Right atrium auricular region (tissue), 2 donors: ENCODE measurements around the gene ATPAF1. TPM values are rescaled to one million over a fixed set of nuclear protein-coding genes. Genes with fewer than 3 reads are reported as not detected.
"Not testable (repeated sequence)": the region's sequence is repeated elsewhere in the genome, so short reads cannot be mapped to it uniquely, and the experiment has no call there.

Experiments used
- DNase-seq: peaks from one replicate; pipeline ENCODE4 v3.0.0-alpha.2; 2019; ENCODE audit warnings: low spot score
- H3K27ac ChIP-seq, 2 donors: fragments of 200-600 bp; sonication (generic); 1 replicate in 1 of 2; 2 replicates in 1 of 2; pipeline ENCODE4 v1.5.1; 2016 to 2019
- H3K27me3 ChIP-seq, 2 donors: fragments of 200-600 bp; sonication (generic); one replicate each; pipeline versions ENCODE4 v1.5.1 to v1.6.0; 2017 to 2019
- H3K36me3 ChIP-seq: fragments of 200-600 bp; sonication (generic); one replicate; pipeline ENCODE4 v1.5.1; 2016
- H3K4me1 ChIP-seq, 2 donors: fragments of 200-600 bp; sonication (generic); one replicate each; pipeline versions ENCODE4 v1.5.1 to v1.6.0; 2017 to 2019
- H3K4me3 ChIP-seq, 2 donors: fragments of 200-600 bp; sonication (generic); 1 replicate in 1 of 2; 2 replicates in 1 of 2; pipeline ENCODE4 v1.5.1; 2017 to 2019; ENCODE audit warnings: mild to moderate bottlenecking in 1 of 2, moderate library complexity in 1 of 2
- H3K9me3 ChIP-seq, 2 donors: fragments of 200-600 bp; sonication (generic); one replicate each; pipeline ENCODE4 v1.5.1; 2019
- CTCF ChIP-seq, 2 donors: fragments of 200-600 bp; sonication (generic); IDR thresholded peaks; one replicate each; pipeline ENCODE4 v1.5.1; 2019; ENCODE audit warnings: antibody characterized with exemption in 2 of 2
- total RNA-seq, 2 donors: library from RNA; depleted of rRNA; stranded (reverse); fragments of >200 nt; gene quantifications; one replicate each; pipeline ENCODE4 v1.1.0, GENCODE V29; 2016

The ATPAF1 gene
- total RNA-seq, 2 donors from 2014 or later, result 113 to 201 TPM

GRCh38 chr1:46703927-46704641 is 35.9 kb upstream of the ATPAF1 start:
- no peak for DNase-seq
- Histone ChIP-seq H3K9me3 (no peaks in the 10 kb centered on the region), H3K27ac (no peak overlapping the region), H3K4me1 (no peaks in the 10 kb centered on the region), H3K4me3 (no peak overlapping the region), H3K36me3 (peaks cover 53% of the 10 kb centered on the region), H3K27me3 (no peaks in the 10 kb centered on the region)
- TF ChIP-seq CTCF (IDR thresholded peaks at IDR 0.05), result no peak

- peaks cover 38% of the 10 kb centered on the region for H3K36me3 ChIP-seq
- H3K9me3 ChIP-seq, result no peaks in the 10 kb centered on the region
- no peak for TF ChIP-seq CTCF (IDR thresholded peaks at IDR 0.05)
- no peaks in the 10 kb centered on the region for H3K27me3 ChIP-seq
- no peak overlapping the region for H3K4me3 ChIP-seq
- no peak for DNase-seq
- H3K27ac ChIP-seq, result no peak overlapping the region
- no peaks in the 10 kb centered on the region for H3K4me1 ChIP-seq
Observed at GRCh38 chr1:46699666-46700065, 31.5 kb upstream of the ATPAF1 start.

DNA sequence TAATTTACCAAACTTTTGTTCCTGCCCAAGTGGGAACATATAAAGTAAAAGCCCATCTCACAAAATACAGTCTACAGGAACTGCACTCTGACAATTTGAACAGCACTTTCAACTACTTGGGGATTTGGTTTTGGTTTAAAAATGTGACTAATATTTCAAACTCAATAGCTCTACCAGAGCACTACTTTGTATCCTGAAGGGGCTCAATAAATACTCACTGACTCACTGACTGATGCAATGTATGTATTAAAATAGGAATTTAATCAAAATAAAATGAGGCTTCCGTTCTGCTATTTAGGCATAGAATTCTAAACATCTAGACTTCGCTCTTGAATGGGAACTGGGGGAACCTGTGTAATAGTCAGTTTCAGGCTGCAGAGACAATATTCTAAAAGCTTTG is 28.9 kb upstream of the ATPAF1 start:
- peaks cover 16% of the 10 kb centered on the region for H3K36me3 ChIP-seq
- no peak overlapping the region for H3K4me3 ChIP-seq
- no peaks in the 10 kb centered on the region for H3K9me3 ChIP-seq
- no peak for TF ChIP-seq CTCF (IDR thresholded peaks at IDR 0.05)
- H3K27me3 ChIP-seq, result no peaks in the 10 kb centered on the region
- H3K27ac ChIP-seq, result no peak overlapping the region
- DNase-seq, result no peak
- H3K4me1 ChIP-seq, result peaks cover 0 to 14% of the 10 kb centered on the region in 2 donors

- peaks cover 35% of the 10 kb centered on the region for H3K36me3 ChIP-seq
- not testable (repeated sequence) for DNase-seq, H3K27ac ChIP-seq, H3K9me3 ChIP-seq, H3K27me3 ChIP-seq, H3K4me3 ChIP-seq
- peaks cover 0 to 26% of the 10 kb centered on the region in 2 donors for H3K4me1 ChIP-seq
Observed at GRCh38 chr1:46694676-46695075, 26.5 kb upstream of the ATPAF1 start.

GRCh38 chr1:46692811-46693770 is 24.9 kb upstream of the ATPAF1 start:
- DNase-seq, result no peak
- Histone ChIP-seq H3K9me3 (no peaks in the 10 kb centered on the region), H3K4me3 (no peak overlapping the region), H3K27ac (peak overlapping the region; percentile 45 to 53), H3K4me1 (peaks cover 0 to 26% of the 10 kb centered on the region in 2 donors), H3K27me3 (no peaks in the 10 kb centered on the region), H3K36me3 (peaks cover 49% of the 10 kb centered on the region)
- TF ChIP-seq CTCF (IDR thresholded peaks at IDR 0.05), result no peak
